Measurements from ENCODE around the gene PRKCD.

PRKCD gene

DNA sequence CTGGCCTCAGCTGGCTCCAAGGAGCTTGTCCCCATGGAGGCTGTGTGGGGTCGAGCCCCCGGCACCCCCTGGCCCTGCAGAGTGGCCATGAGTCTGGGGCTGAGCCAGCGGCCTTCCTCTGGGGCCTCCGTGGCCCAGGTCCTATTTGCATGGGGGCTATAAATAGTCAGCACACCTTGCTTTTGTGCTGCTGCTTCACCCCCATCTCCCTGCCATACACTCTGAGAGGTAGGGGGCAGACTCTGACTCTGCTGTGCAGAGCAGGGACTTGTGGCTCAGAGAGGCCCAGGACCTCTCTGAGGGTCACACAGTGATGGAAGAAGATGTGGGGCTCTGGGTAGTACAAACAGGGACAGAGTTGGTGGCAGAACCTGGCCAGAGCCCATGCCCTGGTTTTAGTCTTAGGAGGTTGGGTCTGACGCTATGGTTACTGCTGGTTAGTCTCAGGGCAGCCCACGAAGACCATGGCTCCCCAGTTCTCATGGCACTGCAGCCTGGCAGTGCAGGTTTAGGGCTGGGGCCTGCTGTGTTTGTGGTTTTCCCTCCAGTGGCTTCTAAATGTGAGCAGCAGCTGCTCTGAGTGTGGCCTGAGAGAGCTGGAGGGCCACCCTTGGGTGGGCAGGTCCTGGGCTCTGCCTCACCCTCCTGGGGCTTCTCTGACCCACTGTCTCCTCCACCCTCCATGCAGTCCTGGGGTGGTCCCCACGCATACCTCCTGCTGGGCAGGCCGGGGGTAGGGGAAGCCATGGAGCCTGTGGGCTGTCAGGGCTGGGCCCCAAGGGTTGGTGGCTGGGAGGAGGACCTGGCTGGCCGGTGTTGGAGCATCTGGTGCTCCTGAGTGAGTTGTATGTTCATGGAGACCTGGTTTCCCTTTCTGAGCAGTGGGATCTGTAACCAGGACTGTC is 13.6 kb downstream of the PRKCD start:
- DNase-seq (ENCODE audit: low spot score), result peak; percentile 68
- TF ChIP-seq, protein P1, sequence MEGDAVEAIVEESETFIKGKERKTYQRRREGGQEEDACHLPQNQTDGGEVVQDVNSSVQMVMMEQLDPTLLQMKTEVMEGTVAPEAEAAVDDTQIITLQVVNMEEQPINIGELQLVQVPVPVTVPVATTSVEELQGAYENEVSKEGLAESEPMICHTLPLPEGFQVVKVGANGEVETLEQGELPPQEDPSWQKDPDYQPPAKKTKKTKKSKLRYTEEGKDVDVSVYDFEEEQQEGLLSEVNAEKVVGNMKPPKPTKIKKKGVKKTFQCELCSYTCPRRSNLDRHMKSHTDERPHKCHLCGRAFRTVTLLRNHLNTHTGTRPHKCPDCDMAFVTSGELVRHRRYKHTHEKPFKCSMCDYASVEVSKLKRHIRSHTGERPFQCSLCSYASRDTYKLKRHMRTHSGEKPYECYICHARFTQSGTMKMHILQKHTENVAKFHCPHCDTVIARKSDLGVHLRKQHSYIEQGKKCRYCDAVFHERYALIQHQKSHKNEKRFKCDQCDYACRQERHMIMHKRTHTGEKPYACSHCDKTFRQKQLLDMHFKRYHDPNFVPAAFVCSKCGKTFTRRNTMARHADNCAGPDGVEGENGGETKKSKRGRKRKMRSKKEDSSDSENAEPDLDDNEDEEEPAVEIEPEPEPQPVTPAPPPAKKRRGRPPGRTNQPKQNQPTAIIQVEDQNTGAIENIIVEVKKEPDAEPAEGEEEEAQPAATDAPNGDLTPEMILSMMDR (IDR thresholded peaks at IDR 0.05; ENCODE audit: extremely low read depth, missing control alignments), result no peak

DNA sequence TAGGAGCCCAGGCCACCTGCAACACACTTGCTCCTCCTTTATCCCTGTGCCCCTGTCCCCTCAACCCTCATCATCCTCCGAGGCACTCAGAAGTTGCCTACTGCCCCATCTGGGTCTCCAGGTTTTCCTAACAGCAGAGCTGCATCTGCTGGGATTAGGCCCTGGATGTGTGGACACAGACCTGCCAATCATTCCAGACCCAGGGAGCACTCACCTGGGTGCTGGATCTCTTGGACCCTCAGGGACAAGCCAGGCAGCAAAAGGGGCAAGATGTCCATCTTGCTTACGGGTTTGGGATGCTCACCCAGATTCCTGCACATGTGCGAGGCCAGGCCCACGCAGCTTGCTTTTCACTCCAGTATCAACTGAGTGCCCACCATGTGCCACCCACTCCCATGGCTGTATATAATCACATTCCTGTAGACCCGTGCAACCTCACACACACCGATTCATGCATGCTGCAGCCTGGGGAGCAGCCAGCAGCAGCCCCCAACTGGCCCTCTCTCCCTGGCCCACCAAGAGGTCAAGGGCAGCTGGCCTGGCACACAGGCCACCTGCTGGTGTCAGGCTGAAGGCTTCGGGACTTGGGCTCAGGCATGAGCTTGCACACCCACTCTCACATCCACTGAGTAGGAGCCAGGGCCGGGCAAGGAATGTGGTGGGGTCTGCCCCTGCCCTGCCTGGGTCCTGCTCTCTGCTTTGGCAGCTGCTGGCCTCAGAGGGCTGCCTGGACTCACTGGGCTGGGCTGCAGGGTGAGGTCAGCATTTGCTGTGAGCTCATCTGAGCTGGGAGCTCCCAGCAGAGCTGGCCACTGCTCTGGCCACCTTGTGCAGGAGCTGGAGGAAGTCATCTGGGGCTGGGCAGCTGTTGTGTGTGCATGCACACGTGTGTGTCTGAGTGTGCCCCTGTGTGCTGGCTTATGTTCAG is 14.9 kb downstream of the PRKCD start:
- DNase-seq (ENCODE audit: low spot score), result no peak

DNA sequence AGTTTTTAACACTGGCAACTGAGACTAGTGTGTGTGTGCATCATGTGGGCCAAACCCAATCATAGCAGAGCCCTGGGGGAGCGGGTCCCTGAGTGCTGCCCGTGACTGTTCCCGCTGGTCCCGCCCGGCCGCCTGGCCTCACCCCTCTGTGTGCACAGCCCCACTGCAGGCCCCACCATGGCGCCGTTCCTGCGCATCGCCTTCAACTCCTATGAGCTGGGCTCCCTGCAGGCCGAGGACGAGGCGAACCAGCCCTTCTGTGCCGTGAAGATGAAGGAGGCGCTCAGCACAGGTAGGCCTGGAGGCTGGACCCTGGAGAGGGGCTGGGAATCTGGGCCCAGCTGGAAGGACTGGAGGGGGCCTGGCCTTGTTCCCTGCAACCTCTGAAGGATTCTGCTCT is 17.2 kb downstream of the PRKCD start:
- TF ChIP-seq, protein P1 (IDR thresholded peaks at IDR 0.05; ENCODE audit: extremely low read depth, missing control alignments), result no peak

More for the DNA sequence above, 14.9 kb downstream of the PRKCD start:
- TF ChIP-seq, protein P1 (IDR thresholded peaks at IDR 0.05; ENCODE audit: extremely low read depth, missing control alignments), result no peak

DNA sequence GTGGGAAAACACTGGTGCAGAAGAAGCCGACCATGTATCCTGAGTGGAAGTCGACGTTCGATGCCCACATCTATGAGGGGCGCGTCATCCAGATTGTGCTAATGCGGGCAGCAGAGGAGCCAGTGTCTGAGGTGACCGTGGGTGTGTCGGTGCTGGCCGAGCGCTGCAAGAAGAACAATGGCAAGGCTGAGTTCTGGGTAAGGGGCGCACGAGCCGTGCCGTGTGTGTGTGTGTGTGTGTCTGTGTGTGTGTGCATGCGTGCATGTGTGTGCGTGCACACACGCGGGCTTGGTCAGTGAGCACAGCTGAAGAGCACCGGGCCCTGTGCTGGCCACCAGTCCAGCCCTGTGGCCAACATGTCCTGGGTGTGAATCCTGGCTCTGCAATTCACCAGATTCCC is 18.6 kb downstream of the PRKCD start:
- TF ChIP-seq, protein P1 (IDR thresholded peaks at IDR 0.05; ENCODE audit: extremely low read depth, missing control alignments), result no peak

More for the DNA sequence above, 17.2 kb downstream of the PRKCD start:
- DNase-seq (ENCODE audit: low spot score), result no peak

DNA sequence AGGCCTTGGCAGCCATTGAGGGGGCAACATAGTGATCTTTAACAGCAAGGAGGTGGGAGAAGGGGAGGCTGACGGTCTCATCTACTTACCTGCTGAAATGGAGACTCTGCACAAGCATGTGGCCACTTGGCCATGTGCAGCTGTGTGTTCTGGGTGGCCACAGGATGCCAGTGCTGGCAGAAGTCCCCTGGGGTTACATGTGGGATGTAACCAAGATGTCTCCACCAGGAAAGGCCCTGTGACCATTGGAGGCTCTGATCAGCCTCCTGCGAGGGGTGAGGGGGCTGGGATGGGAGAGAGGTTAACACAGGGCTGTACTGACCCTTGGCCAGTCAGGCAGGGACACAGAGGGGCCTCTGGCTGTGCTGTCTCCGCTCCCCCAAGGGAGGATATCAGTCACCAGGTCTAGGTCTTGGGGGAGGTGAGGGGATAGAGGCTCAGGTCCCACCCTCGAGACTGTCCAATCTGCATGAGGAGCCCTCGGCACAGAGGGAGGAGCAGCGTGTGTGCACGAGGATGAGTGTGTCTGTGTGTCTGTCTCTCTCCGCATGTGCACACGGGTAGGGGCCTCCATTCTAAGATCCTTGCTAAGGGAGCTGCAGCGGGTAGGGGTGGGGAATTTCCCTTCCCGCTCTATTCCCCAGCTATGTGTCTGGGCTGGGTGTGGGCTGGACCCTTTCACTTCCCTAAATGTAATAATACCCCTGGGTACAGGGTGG is 19.5 kb downstream of the PRKCD start:
- peak; percentile 87 for DNase-seq (ENCODE audit: low spot score)
- TF ChIP-seq, protein P1 (IDR thresholded peaks at IDR 0.05; ENCODE audit: extremely low read depth, missing control alignments), result no peak

More for the DNA sequence above, 18.6 kb downstream of the PRKCD start:
- DNase-seq (ENCODE audit: low spot score), result no peak

DNA sequence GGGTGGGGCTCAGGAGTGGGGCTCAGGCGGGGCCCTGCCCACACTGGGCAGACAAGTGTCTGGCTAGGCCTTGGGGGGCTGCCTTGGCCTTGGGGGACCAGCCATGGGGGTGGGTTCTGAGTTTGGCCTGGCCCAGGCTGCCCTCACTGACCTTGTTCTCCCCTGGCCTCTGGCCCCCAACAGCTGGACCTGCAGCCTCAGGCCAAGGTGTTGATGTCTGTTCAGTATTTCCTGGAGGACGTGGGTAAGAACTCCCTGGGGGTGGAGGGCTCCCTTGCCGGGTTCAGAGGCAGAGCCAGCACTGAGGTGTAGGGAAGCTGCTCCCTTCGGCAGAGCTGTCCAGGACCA is 20.0 kb downstream of the PRKCD start:
- DNase-seq (ENCODE audit: low spot score), result no peak
- TF ChIP-seq, protein P1 (IDR thresholded peaks at IDR 0.05; ENCODE audit: extremely low read depth, missing control alignments), result no peak

Data from GM20000 (cell line).